Iris pigment epithelial cell (primary cell): ENCODE measurements around the gene SOX18.
A peak's percentile ranks its signal among the peaks of the same experiment; 100 is the strongest.
"Not testable (repeated sequence)": the region's sequence is repeated elsewhere in the genome, so short reads cannot be mapped to it uniquely, and the experiment has no call there.

Experiments
- DNase-seq: peaks from one replicate; pipeline ENCODE4 v3.0.0-alpha.2; 2011; ENCODE audit warnings: low read depth

Gene SOX18

GRCh38 chr20:64049060-64049877 is at the start of gene SOX18:
Gene SOX18 (minus strand): TSS chr20:64049639. CDS start chr20:64049516, 123 bp downstream.
- DNase-seq, result no peak

GRCh38 chr20:64098471-64099013 is 49.1 kb upstream of the SOX18 start:
- DNase-seq, result no peak

- no peak for DNase-seq
Observed at GRCh38 chr20:64096535-64096934, 47.1 kb upstream of the SOX18 start.

- no peak for DNase-seq
Observed at GRCh38 chr20:64095927-64096326, 46.5 kb upstream of the SOX18 start.

GRCh38 chr20:64095455-64095854 is 46.0 kb upstream of the SOX18 start:
- no peak for DNase-seq

GRCh38 chr20:64093013-64093503 is 43.6 kb upstream of the SOX18 start:
- DNase-seq, result no peak

GRCh38 chr20:64092258-64093012 is 43.0 kb upstream of the SOX18 start:
- no peak for DNase-seq

- DNase-seq, result no peak
Observed at GRCh38 chr20:64091770-64092169, 42.3 kb upstream of the SOX18 start.

GRCh38 chr20:64091340-64091739 is 41.9 kb upstream of the SOX18 start:
- DNase-seq, result no peak

GRCh38 chr20:64090165-64090564 is 40.7 kb upstream of the SOX18 start:
- DNase-seq, result no peak

- not testable (repeated sequence) for DNase-seq
Observed at GRCh38 chr20:64088586-64088985, 39.1 kb upstream of the SOX18 start.

- not testable (repeated sequence) for DNase-seq
Observed at GRCh38 chr20:64087226-64087825, 37.9 kb upstream of the SOX18 start.

GRCh38 chr20:64086801-64087200 is 37.4 kb upstream of the SOX18 start:
- DNase-seq, result no peak

GRCh38 chr20:64084685-64085152 is 35.3 kb upstream of the SOX18 start:
- DNase-seq, result no peak

- no peak for DNase-seq
Observed at GRCh38 chr20:64083804-64084684, 34.6 kb upstream of the SOX18 start, which contains the start of gene LKAAEAR1. Gene LKAAEAR1 (minus strand): TSS chr20:64084398. CDS start chr20:64084219, 179 bp downstream.

GRCh38 chr20:64083378-64083803 is 34.0 kb upstream of the SOX18 start:
- DNase-seq, result peak; percentile 84

GRCh38 chr20:64082820-64083377 is 33.5 kb upstream of the SOX18 start:
- no peak for DNase-seq

- no peak for DNase-seq
Observed at GRCh38 chr20:64082126-64082731, 32.8 kb upstream of the SOX18 start.

GRCh38 chr20:64081624-64081964 is 32.2 kb upstream of the SOX18 start:
- no peak for DNase-seq
